ENCODE results near the gene HMGCS2.

GRCh38 chr1:119814288-119814687, 45.6 kb upstream of the HMGCS2 start:
- TF ChIP-seq CHD2 (IDR thresholded peaks at IDR 0.05; ENCODE audit: borderline replicate concordance, low read depth, low read length) (no peak), NR2F1 (conservative IDR thresholded peaks at IDR 0.05) (no peak), EZH2 (IDR thresholded peaks at IDR 0.05; ENCODE audit: borderline replicate concordance, control insufficient read depth, low read depth, low read length) (no peak), CTCF (IDR thresholded peaks at IDR 0.05 in 2 of 3, conservative IDR thresholded peaks at IDR 0.05 in 1 of 3; ENCODE audit: control insufficient read depth in 2 of 3, extremely low read depth in 1 of 3, insufficient read depth in 1 of 3, low read depth in 3 of 3, low read length in 3 of 3) (no peak), ASH2L (IDR thresholded peaks at IDR 0.05; ENCODE audit: borderline replicate concordance, low read depth) (no peak), HCFC1 (IDR thresholded peaks at IDR 0.05; ENCODE audit: low read length) (no peak), NRF1 (conservative IDR thresholded peaks at IDR 0.05; ENCODE audit: low read depth, low read length) (no peak), BCLAF1 (IDR thresholded peaks at IDR 0.05) (no peak), MXI1 (IDR thresholded peaks at IDR 0.05; ENCODE audit: low read depth, low read length) (no peak), POLR2A (IDR thresholded peaks at IDR 0.05; ENCODE audit: low read depth, low read length) (no peak), TAF1 (IDR thresholded peaks at IDR 0.05; ENCODE audit: borderline replicate concordance, low read depth, low read length) (no peak), LARP7 (IDR thresholded peaks at IDR 0.05) (no peak)
